Measurements from ENCODE around the gene TLCD2. TPM values are rescaled to one million over a fixed set of nuclear protein-coding genes. Genes with fewer than 3 reads are reported as not detected.
"Not testable (repeated sequence)": the region's sequence is repeated elsewhere in the genome, so short reads cannot be mapped to it uniquely, and the experiment has no call there.

The TLCD2 gene
- total RNA-seq, 4 donors from 2014 or later = 0.88 to 8.0 (median 5.4) TPM

DNA sequence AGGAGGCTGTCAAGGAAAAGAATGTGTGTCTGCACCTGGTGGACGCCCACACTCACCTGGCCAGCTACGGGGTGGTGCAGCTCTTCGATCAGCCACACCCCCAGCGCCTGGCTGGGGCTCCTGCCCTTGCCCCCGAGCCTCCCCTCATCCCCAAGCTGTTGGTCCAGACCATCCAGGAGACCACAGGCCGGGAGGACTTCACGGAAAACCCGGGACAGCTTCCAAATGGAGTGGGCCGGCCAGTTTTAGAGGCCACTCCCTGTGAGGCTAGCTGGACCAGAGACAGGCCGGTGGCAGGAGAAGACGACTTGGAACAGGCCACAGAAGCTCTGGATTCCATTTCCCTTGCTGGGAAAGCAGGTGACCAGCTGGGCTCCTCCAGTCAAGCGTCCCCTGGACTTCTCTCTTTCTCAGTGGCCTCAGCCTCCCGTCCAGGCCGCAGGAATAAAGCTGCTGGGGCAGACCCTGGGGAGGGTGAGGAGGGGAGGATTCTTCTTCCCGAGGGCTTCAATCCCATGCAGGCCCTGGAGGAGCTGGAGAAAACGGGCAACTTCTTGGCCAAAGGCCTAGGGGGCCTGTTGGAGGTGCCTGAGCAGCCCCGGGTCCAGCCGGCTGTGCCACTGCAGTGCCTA is 16.6 kb upstream of the TLCD2 start:
- Histone ChIP-seq H3K9me3 (no peaks in the 10 kb centered on the region), H3K4me3 (no peak overlapping the region), H3K36me3 (no peaks in the 10 kb centered on the region), H3K27me3 (no peaks in the 10 kb centered on the region), H3K27ac (no peak overlapping the region), H3K4me1 (peaks cover 5 to 17% of the 10 kb centered on the region in 2 donors)
- TF ChIP-seq, protein P1, sequence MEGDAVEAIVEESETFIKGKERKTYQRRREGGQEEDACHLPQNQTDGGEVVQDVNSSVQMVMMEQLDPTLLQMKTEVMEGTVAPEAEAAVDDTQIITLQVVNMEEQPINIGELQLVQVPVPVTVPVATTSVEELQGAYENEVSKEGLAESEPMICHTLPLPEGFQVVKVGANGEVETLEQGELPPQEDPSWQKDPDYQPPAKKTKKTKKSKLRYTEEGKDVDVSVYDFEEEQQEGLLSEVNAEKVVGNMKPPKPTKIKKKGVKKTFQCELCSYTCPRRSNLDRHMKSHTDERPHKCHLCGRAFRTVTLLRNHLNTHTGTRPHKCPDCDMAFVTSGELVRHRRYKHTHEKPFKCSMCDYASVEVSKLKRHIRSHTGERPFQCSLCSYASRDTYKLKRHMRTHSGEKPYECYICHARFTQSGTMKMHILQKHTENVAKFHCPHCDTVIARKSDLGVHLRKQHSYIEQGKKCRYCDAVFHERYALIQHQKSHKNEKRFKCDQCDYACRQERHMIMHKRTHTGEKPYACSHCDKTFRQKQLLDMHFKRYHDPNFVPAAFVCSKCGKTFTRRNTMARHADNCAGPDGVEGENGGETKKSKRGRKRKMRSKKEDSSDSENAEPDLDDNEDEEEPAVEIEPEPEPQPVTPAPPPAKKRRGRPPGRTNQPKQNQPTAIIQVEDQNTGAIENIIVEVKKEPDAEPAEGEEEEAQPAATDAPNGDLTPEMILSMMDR (IDR thresholded peaks at IDR 0.05) = no peak
- TF ChIP-seq POLR2A (IDR thresholded peaks at IDR 0.05) = no peak
- intact Hi-C loops (cut with DNase I; ENCODE audit: low total_unique reads) = no loop called here
- DNase-seq = no peak

DNA sequence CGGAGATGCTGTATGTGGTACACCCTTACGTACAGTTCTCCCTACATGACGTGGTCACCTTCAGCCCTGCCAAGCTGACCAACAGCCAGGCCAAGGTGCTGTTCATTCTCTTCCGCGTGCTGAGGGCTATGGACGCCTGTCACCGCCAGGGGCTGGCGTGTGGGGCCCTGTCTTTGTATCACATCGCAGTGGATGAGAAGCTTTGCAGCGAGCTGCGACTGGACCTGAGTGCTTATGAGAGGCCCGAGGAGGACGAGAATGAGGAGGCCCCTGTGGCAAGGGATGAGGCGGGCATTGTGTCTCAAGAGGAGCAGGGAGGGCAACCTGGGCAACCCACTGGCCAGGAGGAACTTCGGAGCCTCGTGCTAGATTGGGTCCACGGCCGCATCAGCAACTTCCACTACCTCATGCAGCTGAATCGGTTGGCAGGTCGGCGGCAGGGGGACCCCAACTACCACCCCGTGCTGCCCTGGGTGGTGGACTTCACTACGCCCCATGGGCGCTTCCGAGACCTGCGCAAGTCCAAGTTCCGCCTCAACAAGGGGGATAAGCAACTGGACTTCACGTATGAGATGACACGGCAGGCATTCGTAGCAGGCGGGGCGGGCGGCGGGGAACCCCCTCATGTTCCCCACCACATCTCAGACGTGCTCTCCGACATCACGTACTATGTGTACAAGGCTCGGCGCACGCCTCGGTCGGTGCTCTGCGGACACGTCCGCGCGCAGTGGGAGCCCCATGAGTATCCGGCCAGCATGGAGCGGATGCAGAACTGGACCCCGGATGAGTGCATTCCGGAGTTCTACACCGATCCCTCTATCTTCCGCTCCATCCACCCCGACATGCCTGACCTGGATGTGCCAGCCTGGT is 15.7 kb upstream of the TLCD2 start:
- Histone ChIP-seq H3K4me1 (peaks cover 5 to 17% of the 10 kb centered on the region in 2 donors), H3K4me3 (no peak overlapping the region), H3K9me3 (no peaks in the 10 kb centered on the region), H3K36me3 (no peaks in the 10 kb centered on the region), H3K27me3 (no peaks in the 10 kb centered on the region), H3K27ac (peak overlapping the region in 1 of 2 donors; percentile 96)
- TF ChIP-seq, protein P1 (IDR thresholded peaks at IDR 0.05) = no peak
- TF ChIP-seq POLR2A (IDR thresholded peaks at IDR 0.05) = no peak
- intact Hi-C loops (cut with DNase I; ENCODE audit: low total_unique reads) = no loop called here
- DNase-seq = peak in 1 of 2 donors; percentile 18

DNA sequence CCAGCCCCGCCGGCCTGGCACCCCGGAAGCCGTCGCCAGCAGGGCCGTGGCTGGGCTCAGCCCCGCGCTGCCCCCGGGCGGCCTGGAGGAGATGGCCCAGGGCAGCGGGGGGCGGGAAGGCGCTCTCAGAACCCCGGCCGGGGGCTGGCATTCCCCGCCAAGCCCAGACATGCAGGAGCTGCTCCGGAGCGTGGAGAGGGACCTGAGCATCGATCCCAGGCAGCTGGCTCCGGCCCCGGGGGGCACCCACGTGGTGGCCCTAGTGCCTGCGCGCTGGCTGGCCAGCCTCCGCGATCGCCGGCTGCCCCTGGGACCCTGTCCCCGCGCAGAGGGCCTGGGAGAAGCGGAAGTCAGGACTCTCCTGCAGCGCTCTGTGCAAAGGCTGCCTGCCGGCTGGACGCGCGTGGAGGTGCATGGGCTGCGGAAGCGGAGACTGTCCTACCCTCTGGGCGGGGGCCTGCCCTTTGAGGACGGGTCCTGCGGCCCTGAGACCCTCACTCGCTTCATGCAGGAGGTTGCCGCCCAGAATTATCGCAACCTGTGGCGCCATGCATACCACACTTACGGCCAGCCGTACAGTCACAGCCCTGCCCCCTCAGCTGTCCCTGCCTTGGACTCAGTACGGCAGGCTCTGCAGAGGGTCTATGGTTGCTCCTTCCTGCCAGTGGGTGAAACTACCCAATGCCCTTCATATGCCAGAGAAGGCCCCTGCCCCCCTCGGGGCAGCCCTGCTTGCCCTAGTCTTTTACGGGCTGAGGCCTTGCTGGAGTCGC is 14.9 kb upstream of the TLCD2 start:
- H3K36me3 ChIP-seq = no peaks in the 10 kb centered on the region
- TF ChIP-seq, protein P1 (IDR thresholded peaks at IDR 0.05) = peak in 1 of 4 experiments; percentile 3
- no peak for TF ChIP-seq POLR2A (IDR thresholded peaks at IDR 0.05)
- DNase-seq = peak; percentile 33 to 35
- no peaks in the 10 kb centered on the region for H3K9me3 ChIP-seq
- H3K27me3 ChIP-seq = no peaks in the 10 kb centered on the region
- H3K27ac ChIP-seq = peak overlapping the region; percentile 81 to 96
- H3K4me1 ChIP-seq = peaks cover 3 to 17% of the 10 kb centered on the region in 2 donors
- H3K4me3 ChIP-seq = peak overlapping the region; percentile 52 to 59
- intact Hi-C loops (cut with DNase I; ENCODE audit: low total_unique reads) = loop anchor here (5.0 kb wide), 1 partner anchor 57 kb away; no protein-coding TSS in a partner anchor

DNA sequence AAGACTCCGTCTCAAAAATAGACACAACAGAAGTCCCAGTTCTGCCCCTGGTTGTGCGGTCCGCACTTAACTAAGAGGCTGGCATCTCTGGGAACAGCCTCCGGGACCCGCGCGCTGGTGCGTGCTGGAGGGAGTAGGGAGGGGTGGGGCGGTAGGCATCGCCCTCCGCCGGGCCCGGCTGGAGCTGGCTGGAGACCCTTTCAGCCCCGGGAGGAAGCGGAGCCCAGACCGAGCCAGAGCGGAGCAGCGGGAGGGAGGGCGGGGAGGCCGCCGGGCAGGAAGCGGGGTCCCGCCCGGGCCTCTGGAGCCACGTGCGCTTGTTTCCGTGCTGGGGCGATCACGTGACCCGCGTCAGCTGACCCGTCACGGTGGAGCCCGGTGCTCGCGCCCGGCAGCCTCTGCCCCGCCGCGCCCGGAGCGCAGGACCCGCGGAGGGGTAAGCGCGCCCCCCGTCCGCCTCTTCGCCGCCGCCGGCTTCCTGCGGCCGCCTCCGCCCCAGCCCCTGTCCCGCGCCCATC is 14.2 kb upstream of the TLCD2 start, which contains the start of gene WDR81:
TSS of gene WDR81 (plus strand) at position 354 of the 518 bp plus-strand sequence. CDS start 256 bp downstream, outside the sequence.
- Histone ChIP-seq H3K36me3 (no peaks in the 10 kb centered on the region), H3K27ac (peak within 1 kb of the TSS; percentile 81 to 96), H3K27me3 (no peaks in the 10 kb centered on the region), H3K4me1 (peaks cover 3 to 17% of the 10 kb centered on the region in 2 donors), H3K4me3 (peak within 1 kb of the TSS; percentile 52 to 59), H3K9me3 (no peaks in the 10 kb centered on the region)
- DNase-seq = peak; percentile 88 to 91
- intact Hi-C loops (cut with DNase I; ENCODE audit: low total_unique reads) = loop anchor here (5.0 kb wide), 1 partner anchor 58 kb away; no protein-coding TSS in a partner anchor
- TF ChIP-seq POLR2A (IDR thresholded peaks at IDR 0.05) = peak; percentile 45 to 57
- TF ChIP-seq, protein P1 (IDR thresholded peaks at IDR 0.05) = no peak

DNA sequence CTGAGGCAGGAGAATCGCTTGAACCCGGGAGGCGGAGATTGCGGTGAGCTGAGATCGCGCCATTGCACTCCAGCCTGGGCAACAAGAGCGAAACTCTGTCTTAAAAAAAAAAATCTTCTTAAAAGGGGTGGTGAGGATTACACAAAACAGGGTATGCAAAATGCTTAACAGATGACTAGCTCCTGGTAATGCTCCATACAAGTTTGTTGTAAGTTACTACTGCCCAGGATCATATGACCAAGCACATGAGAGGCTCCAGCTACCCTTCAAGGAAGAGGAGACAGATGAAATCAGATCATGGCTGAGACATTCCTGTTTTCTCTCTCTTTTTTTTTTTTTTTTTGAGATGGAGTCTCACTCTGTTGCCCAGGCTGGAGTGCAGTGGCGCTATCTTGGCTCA is 11.8 kb upstream of the TLCD2 start:
- H3K27ac ChIP-seq = peak overlapping the region in 1 of 2 donors; percentile 96
- H3K4me3 ChIP-seq, DNase-seq, H3K36me3 ChIP-seq, H3K27me3 ChIP-seq, H3K9me3 ChIP-seq: not testable (repeated sequence)
- peaks cover 3 to 22% of the 10 kb centered on the region in 2 donors for H3K4me1 ChIP-seq
- intact Hi-C loops (cut with DNase I; ENCODE audit: low total_unique reads) = loop anchor here (5.0 kb wide), 1 partner anchor 60 kb away; no protein-coding TSS in a partner anchor
